Ishikawa (cell line): Measurements from ENCODE around the gene ABAT.

ENCODE experiments used
- CEBPB ChIP-seq: IDR thresholded peaks from 2 replicates; pipeline ENCODE4 v1.6.1; 2012
- CREB1 ChIP-seq: IDR thresholded peaks from 2 replicates; pipeline ENCODE4 v1.6.1; 2012; ENCODE audit warnings: low read depth
- EGR1 ChIP-seq: IDR thresholded peaks from 2 replicates; pipeline ENCODE4 v1.6.1; 2012
- EP300 ChIP-seq: IDR thresholded peaks from 2 replicates; pipeline ENCODE4 v1.6.1; 2012; ENCODE audit warnings: borderline replicate concordance
- FOXM1 ChIP-seq: IDR thresholded peaks from 2 replicates; pipeline ENCODE4 v1.6.1; 2012; ENCODE audit warnings: low read depth, borderline replicate concordance
- NFIC ChIP-seq: IDR thresholded peaks from 2 replicates; pipeline ENCODE4 v1.6.1; 2012
- RAD21 ChIP-seq: IDR thresholded peaks from 2 replicates; pipeline ENCODE4 v1.6.1; 2012; ENCODE audit warnings: low read depth
- TAF1 ChIP-seq: IDR thresholded peaks from 2 replicates; pipeline ENCODE4 v1.6.1; 2012; ENCODE audit warnings: low read depth, mild to moderate bottlenecking
- TCF12 ChIP-seq: IDR thresholded peaks from 2 replicates; pipeline ENCODE4 v1.6.1; 2012; ENCODE audit warnings: low read depth
- TEAD4 ChIP-seq: IDR thresholded peaks from 2 replicates; pipeline ENCODE4 v1.6.1; 2012
- YY1 ChIP-seq: IDR thresholded peaks from 2 replicates; pipeline ENCODE4 v1.6.1; 2012; ENCODE audit warnings: low read depth
- ZBTB7A ChIP-seq: IDR thresholded peaks from 2 replicates; pipeline ENCODE4 v1.6.1; 2012; ENCODE audit warnings: low read depth
- TF ChIP-seq, protein P1 (sequence below): IDR thresholded peaks from 2 replicates; pipeline ENCODE4 v1.6.1; 2012; ENCODE audit warnings: low read depth, mild to moderate bottlenecking
- TF ChIP-seq, protein P2 (sequence below): IDR thresholded peaks from 2 replicates; pipeline ENCODE4 v1.6.1; 2012
- TF ChIP-seq, protein P3 (sequence below): IDR thresholded peaks from 2 replicates; pipeline ENCODE4 v1.6.1; 2012

ABAT gene

DNA sequence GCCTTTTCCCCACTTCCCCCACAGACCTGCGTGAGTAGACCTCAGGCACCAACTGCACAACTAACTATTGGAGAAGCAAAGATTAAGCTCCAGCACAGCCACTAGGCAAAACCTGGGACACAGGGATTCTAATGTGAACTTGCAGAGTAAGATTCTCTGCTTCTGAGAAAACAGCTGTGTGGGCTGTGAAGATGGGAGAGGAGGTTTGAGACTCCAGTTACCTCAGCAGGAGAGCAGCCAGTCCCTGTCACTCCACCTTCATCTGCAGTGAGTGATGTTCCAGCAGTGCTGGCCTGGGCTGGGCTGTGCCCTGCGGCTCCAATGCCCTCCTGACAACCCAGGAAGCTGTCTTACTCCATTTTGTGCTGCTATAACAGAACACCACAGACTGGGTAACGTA, 18.0 kb upstream of the ABAT start:
- TF ChIP-seq, protein P1, sequence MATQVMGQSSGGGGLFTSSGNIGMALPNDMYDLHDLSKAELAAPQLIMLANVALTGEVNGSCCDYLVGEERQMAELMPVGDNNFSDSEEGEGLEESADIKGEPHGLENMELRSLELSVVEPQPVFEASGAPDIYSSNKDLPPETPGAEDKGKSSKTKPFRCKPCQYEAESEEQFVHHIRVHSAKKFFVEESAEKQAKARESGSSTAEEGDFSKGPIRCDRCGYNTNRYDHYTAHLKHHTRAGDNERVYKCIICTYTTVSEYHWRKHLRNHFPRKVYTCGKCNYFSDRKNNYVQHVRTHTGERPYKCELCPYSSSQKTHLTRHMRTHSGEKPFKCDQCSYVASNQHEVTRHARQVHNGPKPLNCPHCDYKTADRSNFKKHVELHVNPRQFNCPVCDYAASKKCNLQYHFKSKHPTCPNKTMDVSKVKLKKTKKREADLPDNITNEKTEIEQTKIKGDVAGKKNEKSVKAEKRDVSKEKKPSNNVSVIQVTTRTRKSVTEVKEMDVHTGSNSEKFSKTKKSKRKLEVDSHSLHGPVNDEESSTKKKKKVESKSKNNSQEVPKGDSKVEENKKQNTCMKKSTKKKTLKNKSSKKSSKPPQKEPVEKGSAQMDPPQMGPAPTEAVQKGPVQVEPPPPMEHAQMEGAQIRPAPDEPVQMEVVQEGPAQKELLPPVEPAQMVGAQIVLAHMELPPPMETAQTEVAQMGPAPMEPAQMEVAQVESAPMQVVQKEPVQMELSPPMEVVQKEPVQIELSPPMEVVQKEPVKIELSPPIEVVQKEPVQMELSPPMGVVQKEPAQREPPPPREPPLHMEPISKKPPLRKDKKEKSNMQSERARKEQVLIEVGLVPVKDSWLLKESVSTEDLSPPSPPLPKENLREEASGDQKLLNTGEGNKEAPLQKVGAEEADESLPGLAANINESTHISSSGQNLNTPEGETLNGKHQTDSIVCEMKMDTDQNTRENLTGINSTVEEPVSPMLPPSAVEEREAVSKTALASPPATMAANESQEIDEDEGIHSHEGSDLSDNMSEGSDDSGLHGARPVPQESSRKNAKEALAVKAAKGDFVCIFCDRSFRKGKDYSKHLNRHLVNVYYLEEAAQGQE = no peak
- TF ChIP-seq NFIC (no peak), CREB1 (no peak), FOXM1 (no peak), TCF12 (no peak), YY1 (no peak), EGR1 (no peak), TEAD4 (no peak), TAF1 (no peak), EP300 (no peak), CEBPB (no peak), ZBTB7A (no peak), RAD21 (no peak)
- TF ChIP-seq, protein P2, sequence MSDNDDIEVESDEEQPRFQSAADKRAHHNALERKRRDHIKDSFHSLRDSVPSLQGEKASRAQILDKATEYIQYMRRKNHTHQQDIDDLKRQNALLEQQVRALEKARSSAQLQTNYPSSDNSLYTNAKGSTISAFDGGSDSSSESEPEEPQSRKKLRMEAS = no peak
- TF ChIP-seq, protein P3, sequence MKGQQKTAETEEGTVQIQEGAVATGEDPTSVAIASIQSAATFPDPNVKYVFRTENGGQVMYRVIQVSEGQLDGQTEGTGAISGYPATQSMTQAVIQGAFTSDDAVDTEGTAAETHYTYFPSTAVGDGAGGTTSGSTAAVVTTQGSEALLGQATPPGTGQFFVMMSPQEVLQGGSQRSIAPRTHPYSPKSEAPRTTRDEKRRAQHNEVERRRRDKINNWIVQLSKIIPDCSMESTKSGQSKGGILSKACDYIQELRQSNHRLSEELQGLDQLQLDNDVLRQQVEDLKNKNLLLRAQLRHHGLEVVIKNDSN = no peak

DNA sequence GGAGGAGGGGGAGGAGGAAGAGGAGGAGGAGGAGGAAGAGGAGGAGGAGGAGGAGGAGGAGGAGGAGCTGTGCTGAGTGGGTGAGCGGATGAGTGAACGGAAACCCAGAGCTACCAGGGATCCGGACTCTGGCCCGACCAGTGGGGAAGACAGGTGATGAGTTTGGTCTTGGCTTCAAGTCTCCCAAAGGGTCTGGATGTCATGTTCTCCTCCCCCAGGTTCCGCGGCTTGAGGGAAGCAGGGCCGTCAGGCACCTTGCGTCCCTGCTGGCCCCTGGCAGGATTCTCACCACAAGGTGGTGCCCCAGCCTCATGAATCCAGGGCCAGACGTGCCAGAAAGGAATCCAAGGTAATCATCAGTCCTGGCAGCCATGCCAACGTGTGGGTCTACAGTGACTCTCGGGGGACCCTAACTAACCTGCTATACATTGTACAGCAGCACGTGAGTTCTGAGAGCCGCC, 13.5 kb upstream of the ABAT start:
- TF ChIP-seq, protein P1 = no peak
- no peak for TF ChIP-seq EGR1
- 0 out of 2 replicates have a peak, but pooled peaks have one; percentile 21 for TF ChIP-seq NFIC
- TF ChIP-seq, protein P2 = no peak
- TF ChIP-seq RAD21 = peak; percentile 86
- TF ChIP-seq TEAD4 = 0 out of 2 replicates have a peak, but pooled peaks have one; percentile 41

DNA sequence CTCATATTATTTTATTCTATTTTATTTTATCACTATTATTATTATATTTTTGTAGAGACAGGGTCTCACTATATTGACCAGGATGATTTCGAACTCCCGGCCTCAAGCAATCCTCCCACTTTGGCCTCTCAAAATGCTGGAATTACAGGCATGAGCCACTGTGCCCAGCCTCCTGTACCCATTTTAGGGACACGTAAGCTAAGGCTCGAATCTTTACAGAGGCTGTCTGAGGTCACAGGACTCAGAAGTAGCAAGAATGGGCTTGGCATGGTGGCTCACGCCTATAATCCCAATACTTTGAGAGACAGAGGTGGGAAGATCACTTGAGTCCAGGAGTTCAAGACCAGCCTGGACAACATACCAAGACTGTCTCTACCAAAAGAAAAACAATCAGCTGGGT, 12.7 kb upstream of the ABAT start:
- TF ChIP-seq EP300 = no peak
- no peak for TF ChIP-seq TEAD4
- TF ChIP-seq TAF1 = no peak
- no peak for TF ChIP-seq NFIC
- TF ChIP-seq RAD21 = no peak
- TF ChIP-seq, protein P2 = no peak
- TF ChIP-seq, protein P1 = no peak
- TF ChIP-seq EGR1 = no peak
- TF ChIP-seq TCF12 = no peak
- TF ChIP-seq FOXM1 = no peak
- TF ChIP-seq CEBPB = no peak
- TF ChIP-seq YY1 = no peak
- no peak for TF ChIP-seq CREB1
- TF ChIP-seq, protein P3 = no peak
- TF ChIP-seq ZBTB7A = no peak

DNA sequence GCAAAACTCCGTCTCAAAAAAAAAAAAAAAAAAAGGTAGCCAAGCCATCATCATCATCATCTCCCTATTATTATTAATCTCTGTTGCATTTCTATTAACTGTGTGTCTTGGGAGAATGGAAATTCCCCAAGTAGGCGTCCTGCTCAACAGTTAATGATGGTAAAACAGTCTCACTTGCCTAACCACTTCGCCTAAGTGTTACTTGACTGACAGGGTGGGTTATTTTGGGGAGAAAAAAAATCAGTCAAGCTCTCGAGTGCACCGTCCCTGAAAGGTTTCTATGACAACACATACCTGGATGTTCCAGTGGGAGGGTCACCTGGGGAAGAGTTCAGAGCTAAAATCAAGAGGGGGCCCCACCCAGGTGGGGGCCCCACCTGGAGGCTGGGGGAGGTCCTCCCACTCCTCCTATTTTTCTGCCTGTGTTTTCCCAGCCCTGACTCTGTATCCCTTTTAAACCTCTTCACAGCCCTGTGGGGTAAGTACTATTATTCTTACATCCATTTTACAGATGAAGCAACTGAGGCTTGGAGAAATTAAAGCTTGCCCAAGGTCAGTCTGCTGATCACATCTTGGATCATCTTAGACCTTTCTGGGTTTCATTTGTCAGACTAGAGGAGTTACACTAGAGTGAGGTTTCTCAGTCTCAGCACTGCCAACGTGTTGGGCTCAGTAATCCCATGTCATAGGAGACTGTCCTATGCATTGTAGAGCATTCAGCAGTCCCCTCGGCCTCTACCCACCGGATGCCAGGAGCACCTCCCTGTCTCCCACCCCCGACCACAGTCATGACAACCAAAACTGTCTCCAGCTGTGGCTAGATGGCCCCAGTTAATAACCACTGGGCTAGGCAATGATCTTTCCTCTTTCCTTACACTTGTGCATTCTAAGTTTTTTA, 11.0 kb upstream of the ABAT start:
- no peak for TF ChIP-seq EGR1
- TF ChIP-seq, protein P2 = no peak
- no peak for TF ChIP-seq RAD21
- TF ChIP-seq TEAD4 = no peak
